NAMALWA (cell line): Measurements from ENCODE around the gene ARHGEF18.
"Not testable (repeated sequence)": the region's sequence is repeated elsewhere in the genome, so short reads cannot be mapped to it uniquely, and the experiment has no call there.

Experiments used
- DNase-seq: peaks from one replicate; pipeline ENCODE4 v3.0.0-alpha.2; 2015; ENCODE audit warnings: low spot score

The ARHGEF18 gene

GRCh38 chr19:7349231-7349591 lies 474 bp downstream of the ARHGEF18 start:
- no peak for DNase-seq

GRCh38 chr19:7349961-7350711 lies 1.4 kb downstream of the ARHGEF18 start:
- peak; percentile 70 for DNase-seq

- DNase-seq = no peak
Observed at GRCh38 chr19:7351861-7352260, 3.1 kb downstream of the ARHGEF18 start.

- no peak for DNase-seq
Observed at GRCh38 chr19:7355151-7355820, 6.5 kb downstream of the ARHGEF18 start.

GRCh38 chr19:7355871-7356270 lies 7.1 kb downstream of the ARHGEF18 start:
- DNase-seq = no peak

GRCh38 chr19:7356899-7357627 lies 8.3 kb downstream of the ARHGEF18 start:
- DNase-seq = no peak

GRCh38 chr19:7358102-7358597 lies 9.4 kb downstream of the ARHGEF18 start:
- no peak for DNase-seq

- no peak for DNase-seq
Observed at GRCh38 chr19:7360393-7360984, 11.8 kb downstream of the ARHGEF18 start.

- no peak for DNase-seq
Observed at GRCh38 chr19:7363225-7363624, 14.5 kb downstream of the ARHGEF18 start.

GRCh38 chr19:7366701-7367420 lies 18.1 kb downstream of the ARHGEF18 start:
- peak; percentile 83 for DNase-seq

GRCh38 chr19:7368456-7368855 lies 19.7 kb downstream of the ARHGEF18 start:
- no peak for DNase-seq

- not testable (repeated sequence) for DNase-seq
Observed at GRCh38 chr19:7368866-7369265, 20.1 kb downstream of the ARHGEF18 start.

GRCh38 chr19:7370546-7370945 lies 21.8 kb downstream of the ARHGEF18 start:
- DNase-seq = no peak

- no peak for DNase-seq
Observed at GRCh38 chr19:7371001-7371400, 22.3 kb downstream of the ARHGEF18 start.

- DNase-seq = no peak
Observed at GRCh38 chr19:7372810-7373209, 24.1 kb downstream of the ARHGEF18 start.

GRCh38 chr19:7373862-7374261 lies 25.1 kb downstream of the ARHGEF18 start:
- no peak for DNase-seq

- no peak for DNase-seq
Observed at GRCh38 chr19:7376151-7376852, 27.6 kb downstream of the ARHGEF18 start.

- no peak for DNase-seq
Observed at GRCh38 chr19:7377196-7377595, 28.5 kb downstream of the ARHGEF18 start.

- DNase-seq = no peak
Observed at GRCh38 chr19:7381073-7381390, 32.3 kb downstream of the ARHGEF18 start.

GRCh38 chr19:7382694-7383093 lies 34.0 kb downstream of the ARHGEF18 start:
- DNase-seq = no peak

GRCh38 chr19:7383284-7383683 lies 34.5 kb downstream of the ARHGEF18 start:
- no peak for DNase-seq
